Nephron progenitor cell (in vitro differentiated cells): ENCODE measurements around the gene GNG2.

Source experiments
- DNase-seq: peaks from one replicate; pipeline ENCODE4 v3.0.0; 2021
- H3K27ac Mint-ChIP-seq: 2 replicates; pipeline ENCODE4 v1.8.0; 2021; ENCODE audit warnings: mild to moderate bottlenecking, moderate library complexity, mixed read lengths
- H3K27me3 Mint-ChIP-seq: 2 replicates; pipeline ENCODE4 v1.8.0; 2021; ENCODE audit warnings: mild to moderate bottlenecking, low read depth, mixed read lengths; ENCODE audit not compliant: poor library complexity
- H3K36me3 Mint-ChIP-seq: 2 replicates; pipeline ENCODE4 v1.8.0; 2021; ENCODE audit warnings: low read depth, mixed read lengths
- H3K4me1 Mint-ChIP-seq: 2 replicates; pipeline ENCODE4 v1.8.0; 2021; ENCODE audit warnings: mixed read lengths
- H3K4me3 Mint-ChIP-seq: 2 replicates; pipeline ENCODE4 v1.8.0; 2021; ENCODE audit warnings: mild to moderate bottlenecking, moderate library complexity, mixed read lengths
- H3K9me3 Mint-ChIP-seq: 2 replicates; pipeline ENCODE4 v1.8.0; 2021; ENCODE audit warnings: mild to moderate bottlenecking, moderate library complexity, mixed read lengths
- TF ChIP-seq, protein P1 (sequence below): fragments of 200-600 bp; sonication (generic); IDR thresholded peaks from 2 replicates; pipeline ENCODE4 v1.5.0; 2021; ENCODE audit warnings: antibody characterized with exemption

The GNG2 gene

DNA sequence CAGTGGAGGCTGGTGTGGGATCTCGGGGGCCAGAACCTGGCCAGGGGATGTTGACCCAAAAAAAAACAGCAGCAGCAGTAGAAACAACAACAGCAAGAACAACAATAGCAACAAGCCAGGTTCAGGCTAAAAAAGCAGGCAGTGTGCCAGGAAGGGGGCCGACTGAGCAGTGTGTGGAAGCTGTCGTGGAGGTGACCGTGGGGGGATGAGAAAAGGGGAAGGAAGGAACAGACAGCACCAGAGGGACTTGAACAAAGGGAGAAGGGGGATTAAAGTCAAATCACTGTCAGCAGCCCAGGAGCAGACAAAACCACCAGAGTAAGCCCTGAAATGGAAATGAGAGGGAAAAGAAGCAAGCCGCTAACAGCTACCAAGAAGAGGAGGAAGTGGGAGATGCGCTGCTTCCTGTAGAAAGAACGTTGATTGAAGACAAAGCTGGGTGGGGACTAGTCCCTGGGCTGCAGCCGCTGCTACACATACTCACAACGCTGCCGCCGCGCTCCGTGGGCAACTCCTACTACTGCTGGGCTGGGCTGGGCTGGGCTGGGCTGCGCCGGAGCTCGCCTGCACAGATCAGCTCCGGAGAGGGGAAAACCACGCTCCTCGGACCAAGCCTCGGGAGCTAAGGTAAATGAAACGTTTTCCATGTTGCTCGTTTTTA is at the start of gene GNG2:
TSS of gene GNG2 (plus strand) at position 449 of the 661 bp plus-strand sequence. CDS start 90,067 bp downstream, outside the sequence.
- Mint-ChIP-seq H3K4me3 (peak within 1 kb of the TSS; percentile 95), H3K27me3 (peaks cover 3% of the 10 kb centered on the region), H3K4me1 (peaks cover 58% of the 10 kb centered on the region), H3K9me3 (peaks cover 5% of the 10 kb centered on the region), H3K36me3 (no peaks in the 10 kb centered on the region), H3K27ac (peak within 1 kb of the TSS; percentile 42)
- peak; percentile 73 for DNase-seq
- TF ChIP-seq, protein P1, sequence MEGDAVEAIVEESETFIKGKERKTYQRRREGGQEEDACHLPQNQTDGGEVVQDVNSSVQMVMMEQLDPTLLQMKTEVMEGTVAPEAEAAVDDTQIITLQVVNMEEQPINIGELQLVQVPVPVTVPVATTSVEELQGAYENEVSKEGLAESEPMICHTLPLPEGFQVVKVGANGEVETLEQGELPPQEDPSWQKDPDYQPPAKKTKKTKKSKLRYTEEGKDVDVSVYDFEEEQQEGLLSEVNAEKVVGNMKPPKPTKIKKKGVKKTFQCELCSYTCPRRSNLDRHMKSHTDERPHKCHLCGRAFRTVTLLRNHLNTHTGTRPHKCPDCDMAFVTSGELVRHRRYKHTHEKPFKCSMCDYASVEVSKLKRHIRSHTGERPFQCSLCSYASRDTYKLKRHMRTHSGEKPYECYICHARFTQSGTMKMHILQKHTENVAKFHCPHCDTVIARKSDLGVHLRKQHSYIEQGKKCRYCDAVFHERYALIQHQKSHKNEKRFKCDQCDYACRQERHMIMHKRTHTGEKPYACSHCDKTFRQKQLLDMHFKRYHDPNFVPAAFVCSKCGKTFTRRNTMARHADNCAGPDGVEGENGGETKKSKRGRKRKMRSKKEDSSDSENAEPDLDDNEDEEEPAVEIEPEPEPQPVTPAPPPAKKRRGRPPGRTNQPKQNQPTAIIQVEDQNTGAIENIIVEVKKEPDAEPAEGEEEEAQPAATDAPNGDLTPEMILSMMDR: no peak

DNA sequence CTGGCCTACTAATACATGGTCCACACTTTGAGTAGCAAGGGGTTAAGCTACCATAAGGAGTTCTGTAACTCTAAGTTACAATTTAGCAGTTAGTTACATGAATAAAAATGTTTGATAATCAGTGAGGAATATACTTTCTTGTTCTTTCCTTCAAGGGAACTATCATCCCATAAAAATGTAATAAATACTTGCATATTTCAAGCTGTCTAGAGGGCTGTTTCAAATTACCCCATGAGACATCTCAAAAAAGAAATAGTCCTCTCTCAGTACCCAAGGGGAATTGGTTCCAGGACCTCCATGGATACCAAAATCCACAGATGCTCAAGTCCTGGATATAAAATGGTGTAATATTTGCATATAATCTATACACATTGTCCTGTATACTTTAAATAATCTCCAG is 48.7 kb upstream of the GNG2 start:
- H3K36me3 Mint-ChIP-seq: no peaks in the 10 kb centered on the region
- peaks cover 12% of the 10 kb centered on the region for H3K9me3 Mint-ChIP-seq
- peaks cover 7% of the 10 kb centered on the region for H3K27me3 Mint-ChIP-seq
- TF ChIP-seq, protein P1: no peak
- no peak for DNase-seq
- no peak overlapping the region for H3K4me3 Mint-ChIP-seq
- peaks cover 10% of the 10 kb centered on the region for H3K4me1 Mint-ChIP-seq
- H3K27ac Mint-ChIP-seq: no peak overlapping the region

DNA sequence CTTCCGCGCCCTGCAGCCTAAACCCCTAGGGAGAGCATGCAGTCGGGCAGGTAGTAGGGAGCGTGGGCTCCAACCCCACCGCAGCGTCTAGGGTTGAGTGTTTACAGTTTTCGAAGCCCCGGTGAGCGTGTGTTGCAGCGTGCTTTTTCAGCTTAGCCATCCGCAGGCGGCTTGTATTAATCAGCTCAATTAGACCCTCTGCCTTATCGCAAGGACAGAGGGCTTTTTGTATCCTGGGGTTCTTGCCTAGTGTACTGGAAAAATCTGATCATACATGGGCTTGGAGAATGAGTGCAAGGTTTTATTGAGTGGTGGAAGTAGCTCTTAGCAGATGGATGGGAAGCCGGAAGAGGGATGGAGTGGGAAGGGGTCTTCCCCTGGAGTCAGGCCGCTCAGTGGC is 44.4 kb upstream of the GNG2 start:
- peaks cover 6% of the 10 kb centered on the region for H3K27me3 Mint-ChIP-seq
- H3K36me3 Mint-ChIP-seq: no peaks in the 10 kb centered on the region
- no peaks in the 10 kb centered on the region for H3K9me3 Mint-ChIP-seq
- no peak overlapping the region for H3K27ac Mint-ChIP-seq
- no peaks in the 10 kb centered on the region for H3K4me1 Mint-ChIP-seq
- TF ChIP-seq, protein P1: no peak
- H3K4me3 Mint-ChIP-seq: no peak overlapping the region
- DNase-seq: no peak

DNA sequence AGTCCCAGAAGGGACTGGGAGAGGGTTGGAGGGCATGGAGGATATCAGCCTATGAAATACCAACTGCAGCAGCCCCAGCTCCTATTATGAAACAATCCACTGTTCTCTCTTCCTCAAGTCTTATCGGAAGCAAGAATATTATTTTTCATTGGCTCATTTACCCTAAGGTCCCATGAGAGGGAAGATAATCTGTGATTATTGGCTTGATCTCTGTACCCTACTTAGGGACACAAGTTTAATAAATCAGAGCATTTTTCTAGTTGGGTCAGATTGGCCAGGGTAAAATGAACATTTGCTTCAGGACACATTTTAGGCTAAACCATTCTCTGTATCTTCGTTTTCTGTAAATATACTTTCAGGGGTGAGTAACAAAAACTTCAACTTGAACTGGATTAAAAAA is 43.1 kb upstream of the GNG2 start:
- Mint-ChIP-seq H3K4me1 (no peaks in the 10 kb centered on the region), H3K36me3 (no peaks in the 10 kb centered on the region), H3K27me3 (peaks cover 6% of the 10 kb centered on the region), H3K4me3 (no peak overlapping the region), H3K27ac (no peak overlapping the region), H3K9me3 (no peaks in the 10 kb centered on the region)
- DNase-seq: no peak
- TF ChIP-seq, protein P1: no peak

DNA sequence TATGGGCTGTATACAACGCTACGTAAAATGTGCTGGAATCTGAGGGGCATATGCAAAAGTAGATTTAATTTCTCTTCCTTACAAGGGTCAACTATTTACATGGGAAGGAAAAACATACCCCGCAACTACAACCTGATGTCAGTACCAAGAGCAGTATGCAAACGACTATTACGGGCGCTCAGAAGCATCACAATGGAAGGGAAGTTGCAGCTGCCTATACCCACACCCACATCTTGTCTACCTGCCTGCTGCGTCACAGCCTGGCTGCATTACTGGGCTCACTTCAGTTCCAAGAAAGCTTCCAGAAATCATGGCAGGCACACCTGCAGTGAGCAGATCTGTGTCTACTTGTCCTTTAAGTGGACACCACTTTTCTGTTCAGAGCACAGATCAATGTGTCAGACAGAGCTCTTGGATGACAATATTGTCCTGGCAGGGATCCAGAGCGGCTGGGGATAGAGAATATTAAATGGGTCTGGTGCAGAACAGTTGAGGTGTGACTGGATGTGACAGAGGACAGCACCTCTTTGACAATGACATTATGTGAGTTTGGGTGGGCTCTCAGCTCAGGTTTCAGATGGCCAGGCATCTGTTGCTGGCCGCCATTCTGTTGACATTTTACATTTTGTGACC is 41.5 kb upstream of the GNG2 start:
- TF ChIP-seq, protein P1: no peak
- H3K9me3 Mint-ChIP-seq: no peaks in the 10 kb centered on the region
- H3K36me3 Mint-ChIP-seq: no peaks in the 10 kb centered on the region
- H3K4me1 Mint-ChIP-seq: no peaks in the 10 kb centered on the region
- DNase-seq: no peak
- H3K27me3 Mint-ChIP-seq: peaks cover 6% of the 10 kb centered on the region
- H3K27ac Mint-ChIP-seq: no peak overlapping the region
- no peak overlapping the region for H3K4me3 Mint-ChIP-seq

DNA sequence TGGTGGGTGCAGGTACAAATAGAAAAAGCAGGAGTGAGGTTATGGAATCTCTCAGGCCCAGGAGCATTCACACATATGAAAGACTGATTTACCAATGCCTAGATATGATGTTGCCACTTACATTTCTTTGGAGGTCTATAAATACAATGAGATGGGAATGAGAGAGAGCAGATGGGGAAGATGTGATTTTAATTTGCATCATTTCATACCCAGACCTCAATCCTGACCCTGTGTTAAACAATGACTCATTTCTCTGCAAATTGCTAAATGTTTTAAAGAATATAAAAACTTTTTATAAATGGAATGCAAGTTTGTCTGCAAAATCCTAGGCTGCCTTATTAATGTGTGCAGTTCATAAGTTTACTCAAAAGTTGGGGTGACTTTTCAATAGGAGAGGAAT is 38.6 kb upstream of the GNG2 start:
- Mint-ChIP-seq H3K36me3 (no peaks in the 10 kb centered on the region), H3K9me3 (no peaks in the 10 kb centered on the region), H3K27ac (no peak overlapping the region), H3K4me3 (no peak overlapping the region), H3K27me3 (peaks cover 2% of the 10 kb centered on the region), H3K4me1 (no peaks in the 10 kb centered on the region)
- TF ChIP-seq, protein P1: no peak
- DNase-seq: no peak
